GM21723 (cell line): ENCODE data around the gene ENHO.

ENCODE experiments used
- ATAC-seq: cut with Tn5 transposase; IDR thresholded peaks from one replicate; pipeline ENCODE4 v1.9.1; 2021; ENCODE audit warnings: mild to moderate bottlenecking, moderate library complexity; ENCODE audit not compliant: unreplicated experiment

ENHO gene

DNA sequence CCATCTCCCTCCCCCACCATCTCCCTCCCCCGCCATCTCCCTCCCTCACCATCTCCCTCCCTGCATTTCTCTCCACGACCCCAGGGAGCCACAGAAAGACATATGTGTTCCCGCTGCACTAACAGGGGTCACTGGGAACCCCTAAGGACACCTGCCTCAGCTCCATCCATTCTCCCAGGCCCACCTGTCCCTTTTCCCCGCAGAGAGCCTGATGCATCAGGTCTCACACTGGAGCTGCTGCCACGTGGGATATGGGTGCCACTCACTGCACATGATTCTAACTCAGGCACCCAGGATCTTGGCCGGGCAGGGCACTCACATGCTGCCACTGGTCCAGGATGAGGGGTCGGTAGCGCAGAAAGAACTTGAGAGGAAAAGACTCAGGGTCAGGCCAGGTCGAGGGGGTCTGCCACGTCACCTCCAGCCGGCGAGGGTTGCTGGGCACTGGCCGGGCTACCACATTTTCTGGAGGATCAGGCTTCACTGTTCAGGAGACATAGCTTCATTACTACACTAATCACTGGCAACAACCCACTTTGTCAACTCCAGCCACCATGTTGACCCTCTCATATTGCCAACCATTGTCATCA, 33.2 kb upstream of the ENHO start:
- ATAC-seq = no peak

- no peak for ATAC-seq
Measured at GRCh38 chr9:34555500-34555899, 32.7 kb upstream of the ENHO start.

DNA sequence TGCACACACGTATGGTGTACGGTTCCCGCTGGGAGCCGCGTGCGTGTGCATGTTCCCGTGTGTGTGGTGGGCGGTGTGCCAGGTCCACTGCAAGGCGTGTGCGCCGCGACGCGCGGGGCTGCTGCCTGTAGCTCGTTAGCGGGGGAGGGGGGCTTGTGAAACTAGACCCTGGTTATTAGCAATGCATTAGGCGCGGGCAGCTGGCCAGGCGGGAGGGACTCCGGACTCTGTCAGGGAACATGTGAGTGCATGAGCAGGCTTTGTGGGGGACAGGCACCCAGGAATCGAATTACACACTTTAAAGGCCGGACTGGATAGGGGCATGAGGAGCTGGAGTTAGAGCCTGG, 32.2 kb upstream of the ENHO start:
- no peak for ATAC-seq

DNA sequence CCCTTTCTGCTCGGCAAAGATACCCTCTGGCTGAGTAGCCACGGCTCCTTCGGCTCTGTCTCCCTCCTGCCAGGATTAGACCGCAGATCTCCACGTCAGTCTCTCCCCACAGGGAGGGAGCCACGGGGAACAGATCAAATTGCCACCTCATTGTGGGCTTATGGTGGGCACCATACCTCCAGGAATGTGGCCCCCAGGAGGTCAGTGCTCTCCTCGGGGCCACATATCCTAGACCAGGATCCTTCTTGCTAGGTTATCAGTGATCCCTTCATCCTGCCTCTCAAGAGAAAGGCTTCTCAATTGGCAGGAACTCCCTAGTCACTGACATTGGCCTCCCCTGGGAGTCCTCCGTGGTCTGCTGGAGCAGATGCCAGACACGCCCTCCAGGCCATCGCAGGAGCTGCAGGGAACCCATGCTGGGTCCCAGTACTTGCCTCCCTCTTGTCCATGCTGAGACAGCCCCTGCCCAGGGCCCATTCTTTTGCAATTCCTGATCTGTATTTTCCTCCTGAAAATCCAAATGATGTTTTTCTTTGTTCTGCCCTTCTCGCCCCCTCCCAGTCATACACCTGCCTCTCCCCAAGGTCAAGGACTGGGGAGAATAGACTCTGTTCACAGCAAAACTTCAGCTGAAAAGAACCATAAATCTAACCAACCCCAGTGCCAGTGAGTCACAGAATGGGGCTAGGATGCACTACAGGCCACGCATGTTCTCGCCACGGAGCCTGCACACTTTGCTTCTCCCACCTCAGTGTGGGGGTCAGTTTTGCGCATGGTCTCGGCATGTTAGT, 31.6 kb upstream of the ENHO start:
- ATAC-seq = no peak

- ATAC-seq = no peak
Measured at GRCh38 chr9:34553511-34554021, 30.8 kb upstream of the ENHO start.

GRCh38 chr9:34552986-34553385, 30.2 kb upstream of the ENHO start:
- ATAC-seq = no peak

DNA sequence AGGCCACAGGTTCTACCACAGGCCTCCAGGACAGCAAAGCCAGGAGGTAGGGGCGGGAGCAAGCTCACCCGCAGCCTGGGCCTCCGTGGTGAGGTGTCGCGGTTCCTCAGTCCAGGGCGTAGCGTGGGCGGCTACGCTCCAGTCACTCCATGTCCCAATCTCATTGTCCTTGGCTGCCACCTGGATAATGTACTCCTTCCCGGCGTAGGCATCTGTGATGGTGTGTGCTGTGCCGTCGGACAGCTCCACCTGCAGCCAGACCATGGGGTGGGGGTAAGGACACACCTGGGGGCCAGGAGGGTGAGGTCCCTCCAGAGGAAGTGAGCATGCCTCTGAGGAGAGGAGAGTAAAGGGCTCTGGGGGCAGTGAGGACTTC, 29.8 kb upstream of the ENHO start:
- no peak for ATAC-seq

DNA sequence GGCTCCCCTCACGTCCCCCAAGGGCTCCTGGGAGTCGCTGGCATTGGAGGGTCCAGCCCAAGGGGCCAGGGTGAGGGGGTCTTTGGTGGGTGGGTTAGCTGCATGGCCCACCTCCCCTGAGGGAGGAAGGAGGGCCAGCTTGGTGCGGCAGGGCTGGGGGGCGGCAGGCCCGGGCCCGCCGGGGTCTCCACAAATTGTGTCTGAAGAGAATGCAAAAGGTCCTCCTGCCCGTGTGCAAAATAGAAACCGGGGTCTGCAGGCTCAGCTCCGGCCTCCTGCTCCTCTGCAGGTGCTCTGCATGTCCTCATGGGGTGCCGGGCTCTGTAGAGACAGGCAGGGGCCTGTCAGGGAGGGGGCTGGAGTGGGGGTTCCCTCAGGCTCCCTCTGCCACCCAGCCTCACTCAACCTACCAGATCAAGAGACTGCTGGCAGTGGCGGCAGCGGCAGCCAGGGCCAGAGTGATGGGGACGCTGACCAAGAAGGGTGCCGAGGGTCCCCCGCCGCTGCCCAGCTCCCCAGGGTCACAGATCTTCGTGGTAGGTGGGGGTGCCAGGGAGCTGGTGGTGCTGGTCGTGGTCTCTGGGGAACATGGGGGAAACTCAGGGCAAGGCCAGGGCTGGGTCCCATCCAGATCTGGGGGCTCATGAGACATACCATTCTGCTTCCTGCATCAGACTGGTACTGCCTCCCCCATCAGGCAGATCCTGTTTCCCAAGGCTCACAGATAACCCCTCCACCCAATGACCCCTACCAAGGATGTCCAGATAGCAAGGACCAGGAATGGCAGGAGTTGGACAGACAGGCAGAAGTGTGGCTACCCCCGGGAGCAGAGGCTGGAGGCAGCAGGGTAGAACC, 29.2 kb upstream of the ENHO start:
- ATAC-seq = no peak

- ATAC-seq = no peak
Measured at GRCh38 chr9:34550681-34551270, 28.0 kb upstream of the ENHO start.

GRCh38 chr9:34550016-34550680, 27.4 kb upstream of the ENHO start:
- ATAC-seq = no peak

- ATAC-seq = no peak
Measured at GRCh38 chr9:34549407-34549732, 26.6 kb upstream of the ENHO start.

- no peak for ATAC-seq
Measured at GRCh38 chr9:34547960-34548611, 25.3 kb upstream of the ENHO start.

- no peak for ATAC-seq
Measured at GRCh38 chr9:34546834-34547827, 24.3 kb upstream of the ENHO start.

DNA sequence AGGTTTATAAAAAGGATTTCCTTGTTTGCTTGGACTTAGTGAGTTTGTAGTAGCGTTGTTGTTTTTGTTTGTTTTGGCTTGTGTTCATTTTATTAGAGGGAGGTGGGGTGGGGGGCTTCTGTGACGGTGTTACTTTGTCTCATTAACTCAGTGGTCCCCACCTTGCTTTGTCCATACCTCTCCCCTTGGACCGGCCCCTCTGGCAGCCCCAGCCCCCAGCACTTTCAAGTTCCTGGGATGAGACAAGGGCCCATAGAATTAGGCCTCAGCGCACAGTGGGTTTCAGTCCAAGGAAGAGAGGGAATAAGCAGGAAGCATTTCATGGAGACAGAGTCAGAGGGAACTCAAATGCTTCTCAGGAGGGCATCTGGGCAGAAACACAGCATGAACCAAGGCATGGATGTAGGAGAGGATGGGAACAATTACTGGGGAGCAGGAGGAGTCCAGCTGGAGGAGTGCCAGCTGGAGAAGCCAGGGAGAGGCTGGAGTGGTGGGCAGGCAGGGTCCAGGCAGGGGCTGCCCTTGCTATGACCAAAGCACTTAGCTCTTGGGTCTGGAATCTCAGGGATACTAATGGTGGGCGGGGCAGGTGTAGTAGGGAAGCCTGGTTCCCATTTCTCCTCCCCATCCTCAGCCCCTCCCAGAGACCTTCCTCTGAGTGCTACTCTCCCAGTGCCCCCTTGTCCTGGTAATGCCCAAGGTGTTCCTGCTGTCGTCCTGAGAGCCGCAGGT, 23.5 kb upstream of the ENHO start:
- ATAC-seq = no peak

DNA sequence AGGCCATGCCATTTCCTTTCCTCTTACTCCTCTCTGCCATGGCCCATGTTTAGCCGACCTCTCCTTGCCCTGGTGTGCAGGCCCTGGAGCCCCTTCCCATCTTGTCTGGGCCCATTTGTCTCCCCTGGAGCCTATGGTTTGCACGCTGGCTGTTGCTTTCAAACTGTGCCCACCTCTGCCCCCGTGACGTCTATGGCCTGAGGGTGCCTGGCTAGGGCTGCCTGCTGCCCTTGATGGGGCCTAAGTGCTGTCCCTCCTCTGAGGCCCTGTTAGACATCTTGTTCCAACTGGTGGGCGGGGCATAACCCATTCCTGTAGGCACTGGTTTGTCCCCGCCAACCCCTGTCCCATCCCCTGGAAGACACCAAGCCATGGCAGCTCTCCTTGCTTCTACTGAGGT, 22.7 kb upstream of the ENHO start:
- no peak for ATAC-seq

DNA sequence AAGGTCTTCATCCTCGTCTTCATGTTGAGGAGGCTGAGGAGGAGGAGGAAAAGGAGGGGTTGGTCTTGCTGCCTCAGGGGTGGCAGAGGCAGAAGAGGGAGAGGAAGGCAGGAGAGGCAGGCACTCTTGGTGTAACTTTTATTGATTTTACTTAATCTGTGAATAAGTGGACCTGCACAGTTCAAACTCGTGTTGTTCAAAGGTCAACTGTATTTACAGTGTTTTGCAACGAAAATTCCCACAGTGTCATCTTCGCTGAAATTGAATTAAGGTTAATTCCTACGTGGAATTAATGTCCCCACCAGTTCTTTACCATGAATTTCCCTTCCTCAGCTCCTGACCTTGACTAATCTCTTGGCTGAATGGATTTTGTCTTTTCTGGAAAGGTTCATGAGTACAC, 21.2 kb upstream of the ENHO start:
- no peak for ATAC-seq

GRCh38 chr9:34541540-34541939, 18.8 kb upstream of the ENHO start:
- ATAC-seq = no peak

DNA sequence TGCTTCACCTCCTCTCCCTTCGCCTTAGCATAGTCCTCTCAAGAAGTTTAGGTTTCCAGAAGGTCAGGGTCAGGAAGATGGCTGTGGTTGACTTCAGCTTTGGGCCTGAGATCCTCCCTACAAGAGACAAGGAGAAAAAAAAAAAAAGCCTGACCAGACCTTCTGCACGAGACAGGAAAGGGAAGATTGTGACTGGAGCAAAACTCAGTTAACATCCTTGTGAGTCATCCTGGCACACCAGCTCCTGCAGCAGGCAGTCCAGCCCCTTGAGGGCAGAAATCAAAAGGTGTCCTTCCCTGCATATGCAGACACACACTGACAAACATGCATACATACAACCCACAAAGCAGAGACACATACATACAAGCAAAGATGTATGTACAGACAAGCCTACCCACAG, 18.0 kb upstream of the ENHO start:
- no peak for ATAC-seq

DNA sequence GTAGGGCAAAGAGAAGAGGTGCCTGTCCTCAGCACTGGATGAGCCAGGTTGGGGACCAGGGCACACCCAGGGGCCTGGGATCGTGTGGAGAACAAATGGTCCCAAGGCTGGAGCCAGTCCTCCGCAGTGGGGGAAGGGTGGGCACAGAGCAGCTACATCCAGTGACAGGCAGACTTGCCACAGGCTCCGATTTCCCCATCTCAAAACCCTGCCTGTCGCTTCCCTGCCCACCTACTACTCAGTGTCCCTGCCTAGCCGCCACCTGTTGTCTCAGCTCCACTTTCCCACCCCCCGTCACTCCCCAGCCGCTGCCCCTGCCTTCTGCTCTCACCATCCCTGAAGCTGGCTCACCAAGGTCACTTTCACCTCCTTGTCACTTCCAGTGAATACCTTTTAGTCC, 13.9 kb upstream of the ENHO start:
- ATAC-seq = no peak
